NCI-H82 (cell line): ENCODE results near the gene TEDC1.

Experiments
- DNase-seq: peaks from one replicate; lab custom pipeline; 2025; lab: John Stamatoyannopoulos, UW

TEDC1 gene

DNA sequence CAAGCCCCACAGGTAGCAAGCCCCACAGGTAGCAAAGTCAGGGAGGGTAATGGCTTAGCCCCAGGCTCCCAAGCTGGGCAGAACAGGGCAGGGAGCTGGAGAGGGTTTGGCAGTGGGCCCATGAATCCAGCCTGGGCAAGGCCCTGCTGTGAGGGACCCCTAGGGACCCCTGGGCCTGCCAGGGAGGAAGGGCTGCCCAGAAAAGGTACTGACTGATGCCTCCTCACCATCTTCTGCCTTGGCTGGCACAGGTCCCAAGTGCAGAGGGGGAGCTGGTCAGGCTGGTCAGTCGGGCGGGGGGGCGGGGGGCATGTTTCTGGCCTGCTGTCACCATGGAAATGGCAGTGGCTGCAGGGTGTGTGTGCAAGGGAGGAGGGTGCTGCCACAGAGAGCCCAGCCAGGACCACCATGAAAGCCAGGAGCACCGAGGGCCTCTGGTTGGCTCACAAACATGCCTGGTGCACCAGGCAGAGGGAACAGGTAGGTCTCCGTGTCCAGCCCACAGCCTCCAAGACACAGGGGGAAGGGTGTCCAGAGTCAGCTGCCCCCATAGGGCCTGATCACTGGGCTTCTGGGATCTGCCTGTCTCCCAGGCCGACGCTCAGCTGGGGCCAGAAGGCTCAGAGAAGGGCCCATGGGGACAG is 17.9 kb upstream of the TEDC1 start:
- DNase-seq: no peak

DNA sequence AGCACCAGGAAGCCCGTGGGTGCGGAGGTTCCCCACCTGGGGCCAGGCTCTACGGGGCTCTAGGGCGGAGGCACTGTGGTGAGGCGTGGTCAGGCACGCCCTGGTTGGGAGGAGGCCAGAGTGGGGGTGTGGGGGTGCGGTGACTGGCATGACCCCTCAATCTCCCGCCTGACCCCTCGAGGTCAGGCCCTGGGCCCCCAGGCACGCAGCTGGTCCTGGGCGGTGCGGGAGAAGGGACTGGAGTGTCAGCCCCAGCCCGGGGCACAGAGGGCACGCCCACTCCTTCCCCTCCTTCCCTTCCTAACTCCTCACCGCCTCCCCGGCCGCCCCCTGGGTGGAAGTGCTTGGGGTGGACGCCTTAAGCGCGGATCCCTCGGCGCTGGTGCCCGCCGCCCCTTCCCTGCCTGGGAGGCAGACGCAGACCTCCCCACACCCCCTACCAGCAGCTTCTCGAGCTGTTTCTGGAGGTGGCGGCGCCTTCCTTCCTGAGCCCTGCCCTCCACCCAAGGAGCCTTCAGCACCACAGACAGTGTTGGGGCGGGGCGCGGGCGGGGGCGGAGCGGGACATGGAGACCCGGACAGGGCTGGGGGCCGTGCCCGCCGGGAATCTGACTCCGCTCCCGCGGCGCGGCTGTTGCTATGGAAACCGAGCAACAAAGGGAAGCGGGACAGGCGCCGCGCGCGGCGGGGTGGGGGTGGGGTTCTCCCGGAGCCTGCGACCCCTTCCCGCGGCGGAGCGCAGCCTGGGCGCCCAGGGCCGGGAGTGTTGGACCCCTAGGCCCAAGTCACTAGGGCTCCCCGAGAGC is 17.2 kb upstream of the TEDC1 start:
- DNase-seq: peak; percentile 89

DNA sequence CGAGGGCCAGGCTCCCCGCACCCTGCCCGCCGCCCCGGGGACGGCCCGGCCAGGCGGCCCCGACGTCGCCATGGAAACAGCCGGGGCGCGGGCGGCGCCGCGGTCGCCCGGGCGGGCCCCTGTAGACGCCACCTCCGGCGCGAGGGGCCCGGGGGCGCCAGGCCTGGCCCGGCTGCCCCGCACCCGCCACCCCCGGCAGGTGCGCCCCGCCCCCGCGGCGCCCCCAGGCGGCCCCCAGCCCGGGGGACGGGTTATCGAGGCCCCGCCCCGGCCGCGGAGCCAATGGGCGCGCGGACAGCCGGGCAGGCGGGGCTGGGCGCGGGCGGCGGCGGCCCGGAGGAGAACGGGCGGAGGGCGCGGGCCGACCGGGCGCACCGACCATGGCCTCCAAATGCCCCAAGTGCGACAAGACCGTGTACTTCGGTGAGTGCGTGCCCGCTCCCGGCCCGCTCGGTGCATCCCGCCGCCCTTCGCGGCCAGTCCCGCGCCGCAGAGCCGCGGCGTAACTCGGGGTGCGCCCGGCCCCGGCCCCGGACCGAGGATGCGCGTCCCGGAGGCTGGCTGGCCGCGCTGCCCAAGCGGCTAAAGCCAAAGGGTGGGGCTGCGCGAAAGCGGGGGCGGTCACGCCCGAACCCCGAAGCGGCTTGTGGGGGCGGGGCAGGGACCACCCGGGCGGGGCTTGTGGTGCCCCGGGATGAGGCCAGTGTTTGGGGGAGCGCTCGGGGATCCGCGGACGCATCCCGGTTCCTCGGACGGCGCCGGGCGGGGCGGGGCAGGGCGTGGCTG is 16.4 kb upstream of the TEDC1 start, which contains the start of gene CRIP2:
CRIP2 (plus strand) TSS at position 339 of the 786 bp plus-strand sequence; CDS start at position 381, 42 bp downstream.
- DNase-seq: peak; percentile 61

DNA sequence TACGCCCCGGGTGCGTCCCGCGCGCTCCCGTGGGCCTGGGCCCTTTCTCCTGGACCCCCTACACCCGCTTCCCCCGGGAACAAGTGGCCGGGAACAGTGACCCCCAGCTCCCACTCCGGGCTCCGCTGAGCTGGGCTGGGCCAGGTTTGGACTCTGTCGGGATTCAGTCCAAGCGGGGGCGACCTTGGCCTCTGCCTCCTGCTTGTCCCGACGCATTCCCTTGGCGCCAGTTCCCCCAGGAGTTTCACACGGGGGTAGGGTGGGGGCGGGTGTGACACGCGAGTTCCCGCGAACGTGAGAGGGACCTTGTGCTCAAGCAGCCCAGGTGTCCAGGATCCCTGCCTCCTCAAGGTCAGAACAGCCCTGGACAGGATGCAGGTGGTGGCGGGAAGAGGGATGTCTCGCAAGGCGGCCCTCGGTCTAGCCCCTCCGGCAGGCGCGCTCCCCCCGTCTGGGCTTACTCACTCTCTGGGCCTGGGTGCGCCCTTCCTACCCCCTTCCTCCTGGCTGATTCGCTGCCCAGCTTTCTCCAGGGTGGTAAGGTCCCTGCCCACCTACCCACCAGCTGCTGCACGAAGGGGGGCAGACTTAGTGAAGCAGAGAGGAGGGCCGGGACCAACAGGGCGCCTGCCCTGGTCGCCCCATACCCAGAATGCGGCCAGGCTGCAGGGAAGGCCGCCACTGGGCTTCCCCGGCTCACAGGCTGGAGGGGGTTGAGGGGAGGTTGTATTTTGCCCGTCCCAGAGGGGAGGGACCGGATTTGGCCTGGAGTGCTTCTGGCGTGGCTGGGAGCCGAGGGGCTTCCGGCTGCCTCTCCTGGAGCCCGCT is 15.6 kb upstream of the TEDC1 start:
- DNase-seq: peak; percentile 9

DNA sequence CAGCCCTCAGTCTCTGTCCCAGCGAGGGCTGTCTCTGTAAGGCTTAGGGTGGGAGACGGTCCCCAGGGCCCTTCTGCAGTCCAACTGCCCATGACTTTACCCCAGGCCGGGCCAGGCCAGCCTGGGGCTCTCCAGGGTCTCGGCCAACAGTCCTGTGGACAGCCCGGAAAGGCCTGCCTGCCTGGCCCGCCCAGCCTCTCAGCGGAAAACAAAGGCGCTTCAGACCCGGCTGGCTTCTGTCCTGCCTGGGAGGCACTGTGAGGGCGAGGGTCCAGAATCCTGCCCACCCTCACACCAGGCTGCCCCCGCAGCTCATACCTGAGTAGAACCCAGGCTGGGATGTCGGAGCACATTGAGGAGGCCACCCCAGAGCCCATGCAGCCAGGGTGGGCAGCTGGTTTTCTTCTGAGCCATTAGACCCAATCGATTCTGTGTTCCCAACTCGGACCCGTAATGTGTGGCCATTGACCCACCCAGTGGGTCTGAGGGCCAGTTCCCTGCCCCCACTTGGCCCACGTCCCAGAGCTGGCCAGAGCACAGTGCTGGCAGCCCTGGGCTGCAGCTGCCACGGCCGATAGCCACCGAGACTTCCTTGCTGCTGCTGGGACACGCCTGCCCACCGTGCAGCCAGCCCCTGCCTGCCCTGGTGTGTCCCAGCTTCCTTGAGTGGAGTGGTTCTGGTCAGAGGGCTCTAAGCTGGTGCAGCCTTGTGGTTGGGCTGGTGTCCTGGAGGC is 14.8 kb upstream of the TEDC1 start:
- no peak for DNase-seq

DNA sequence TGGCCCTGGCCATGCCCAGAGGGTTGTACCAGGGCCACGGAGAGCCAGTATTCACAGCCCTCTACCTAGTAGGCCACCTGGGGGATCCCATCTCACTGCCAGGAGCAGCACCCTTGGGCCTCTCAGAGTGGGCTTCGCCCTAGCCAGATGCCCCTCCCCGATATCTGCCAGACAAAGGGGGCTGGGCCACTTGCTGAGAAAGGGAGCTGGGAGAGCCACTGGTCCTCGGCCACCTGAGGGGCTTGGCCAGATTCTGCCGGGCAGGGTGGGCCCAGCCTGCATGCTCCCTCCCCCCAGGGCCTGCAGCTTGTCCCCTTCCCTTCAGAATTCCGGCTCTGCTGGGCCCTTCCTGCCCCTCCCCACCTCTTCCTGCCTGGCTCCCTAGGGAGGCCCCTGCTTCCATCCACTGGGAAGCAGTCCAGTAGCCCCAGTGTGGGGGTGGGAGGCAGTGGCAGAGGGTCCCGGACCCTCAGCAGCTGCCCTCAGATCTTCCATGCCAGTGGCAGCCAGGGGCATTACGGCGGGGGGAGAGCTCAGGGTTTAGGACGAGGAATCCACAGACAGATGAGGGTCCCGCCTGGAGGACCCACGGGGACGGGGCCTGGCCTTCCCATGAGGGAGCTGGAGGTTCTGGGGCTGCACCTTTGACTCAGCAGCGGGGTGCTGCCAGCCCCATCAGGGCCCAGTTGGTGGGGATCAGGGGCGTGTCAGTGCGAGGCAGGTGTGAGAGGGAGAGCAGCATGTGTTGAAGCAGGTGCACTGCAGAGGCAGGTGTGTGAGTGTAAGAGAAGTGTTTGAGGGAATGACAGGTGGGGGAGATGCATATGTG is 14.0 kb upstream of the TEDC1 start:
- DNase-seq: no peak

DNA sequence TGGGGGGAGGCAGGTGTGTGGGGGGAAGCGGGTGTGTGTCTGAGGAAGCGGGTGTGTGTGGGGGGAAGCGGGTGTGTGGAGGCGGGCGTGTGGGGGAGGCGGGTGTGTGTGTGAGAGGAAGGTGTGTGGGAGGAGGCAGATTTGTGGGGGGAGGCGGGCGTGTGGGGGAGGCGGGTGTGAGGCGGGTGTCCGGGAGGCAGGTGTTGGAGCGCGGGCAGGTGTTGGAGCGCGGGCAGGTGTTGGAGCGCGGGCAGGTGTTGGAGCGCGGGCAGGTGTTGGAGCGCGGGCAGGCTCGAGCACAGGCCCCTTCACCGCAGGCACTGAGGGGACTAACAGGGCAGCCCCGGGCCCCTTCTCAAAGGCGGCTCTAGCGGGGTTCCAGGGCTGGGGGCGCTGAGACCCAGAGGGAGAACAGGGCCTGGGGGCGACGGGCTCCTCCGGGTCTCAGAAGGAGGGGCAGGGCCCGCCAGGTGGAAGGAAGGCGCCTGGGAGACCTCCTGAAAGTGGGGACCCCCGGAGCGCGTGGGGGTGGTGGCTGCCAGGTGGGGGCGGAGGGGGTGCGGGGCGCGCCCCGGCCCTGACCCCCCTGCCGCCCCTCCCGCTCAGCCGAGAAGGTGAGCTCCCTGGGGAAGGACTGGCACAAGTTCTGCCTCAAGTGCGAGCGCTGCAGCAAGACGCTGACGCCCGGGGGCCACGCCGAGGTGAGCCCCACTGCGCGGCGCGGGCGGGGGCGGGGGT is 13.2 kb upstream of the TEDC1 start:
- no peak for DNase-seq

DNA sequence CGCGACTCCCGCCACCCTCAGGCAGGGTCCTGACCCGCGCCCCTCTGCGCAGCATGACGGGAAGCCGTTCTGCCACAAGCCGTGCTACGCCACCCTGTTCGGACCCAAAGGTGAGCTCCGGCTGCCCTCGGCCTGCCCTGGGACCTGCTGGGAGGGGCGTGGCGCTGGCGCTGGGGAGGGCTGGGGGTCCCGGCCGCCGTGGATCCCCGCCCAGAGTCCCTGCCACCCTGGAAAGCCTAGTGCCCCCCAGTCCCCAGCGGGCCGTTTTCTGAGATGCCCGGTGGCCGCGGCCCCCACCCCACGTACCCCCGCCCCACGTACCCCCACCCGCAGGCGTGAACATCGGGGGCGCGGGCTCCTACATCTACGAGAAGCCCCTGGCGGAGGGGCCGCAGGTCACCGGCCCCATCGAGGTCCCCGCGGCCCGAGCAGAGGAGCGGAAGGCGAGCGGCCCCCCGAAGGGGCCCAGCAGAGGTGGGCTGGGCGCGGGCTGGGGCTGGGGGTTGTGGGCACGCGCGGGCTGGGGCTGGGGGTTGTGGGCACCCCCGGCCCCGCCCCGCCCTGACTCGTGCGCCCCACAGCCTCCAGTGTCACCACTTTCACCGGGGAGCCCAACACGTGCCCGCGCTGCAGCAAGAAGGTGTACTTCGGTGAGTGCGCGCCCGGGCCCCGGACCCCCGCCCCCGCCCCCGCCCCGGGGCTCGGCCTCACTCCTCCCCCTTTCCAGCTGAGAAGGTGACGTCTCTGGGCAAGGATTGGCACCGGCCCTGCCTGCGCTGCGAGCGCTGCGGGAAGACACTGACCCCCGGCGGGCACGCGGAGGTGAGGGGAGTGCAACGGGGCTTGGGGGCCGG is 12.4 kb upstream of the TEDC1 start:
- DNase-seq: peak; percentile 26

DNA sequence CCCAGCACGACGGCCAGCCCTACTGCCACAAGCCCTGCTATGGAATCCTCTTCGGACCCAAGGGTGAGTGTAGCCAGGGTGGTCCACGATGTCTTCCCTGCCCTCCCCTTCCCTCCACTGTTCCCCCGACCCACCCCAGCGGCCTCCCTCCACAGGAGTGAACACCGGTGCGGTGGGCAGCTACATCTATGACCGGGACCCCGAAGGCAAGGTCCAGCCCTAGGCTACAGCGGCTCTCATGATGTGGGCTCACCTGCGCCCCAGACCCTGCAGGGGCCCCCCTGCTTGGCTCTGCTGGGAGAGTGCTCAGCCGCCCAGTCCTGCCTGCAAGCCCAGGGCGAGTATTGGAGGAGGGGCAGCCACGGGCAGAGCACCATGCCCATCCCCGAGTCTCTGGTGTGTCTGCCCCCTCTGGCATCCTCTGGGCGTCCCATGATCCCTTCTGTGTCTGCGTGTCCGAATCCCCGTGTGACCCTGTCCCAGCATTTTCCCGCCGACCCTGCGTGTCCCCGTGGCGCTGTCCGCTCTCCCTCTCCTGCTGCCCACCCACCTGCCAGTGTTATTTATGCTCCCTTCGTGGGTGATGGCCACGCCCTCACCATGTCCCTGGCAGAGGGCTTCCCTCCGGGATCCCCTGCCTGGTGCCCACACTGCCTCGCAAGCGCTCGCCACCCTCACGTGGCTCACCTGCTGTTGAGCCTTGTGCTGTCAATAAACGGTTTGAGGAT is 11.5 kb upstream of the TEDC1 start:
- no peak for DNase-seq

DNA sequence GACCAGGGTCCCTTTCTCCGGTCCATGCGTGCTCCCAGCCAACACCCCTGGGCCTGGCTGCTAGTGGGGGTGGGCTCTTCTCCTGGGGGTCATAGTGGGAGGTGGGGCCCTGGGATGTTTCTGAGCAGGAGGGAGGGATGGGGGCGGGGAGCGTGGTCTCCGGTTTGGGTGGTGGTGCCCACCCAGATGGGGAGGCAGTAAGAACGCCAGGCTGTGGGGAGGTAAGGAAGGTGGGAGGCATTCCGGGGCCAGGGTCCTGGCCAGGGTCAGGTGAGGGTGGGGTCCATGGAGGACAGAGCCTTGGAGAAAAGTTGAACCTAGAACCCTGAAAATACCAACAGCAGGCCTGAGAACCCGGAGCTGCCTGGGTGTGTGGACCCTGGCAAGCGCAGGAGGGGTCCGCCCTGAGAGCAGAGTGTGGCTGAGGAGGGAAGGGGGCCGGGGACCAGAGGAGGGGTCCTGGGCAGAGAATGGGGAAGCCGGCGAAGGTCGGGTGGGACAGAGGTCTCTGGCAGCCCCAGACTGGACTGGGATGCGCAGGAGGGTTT is 10.8 kb upstream of the TEDC1 start:
- DNase-seq: no peak

DNA sequence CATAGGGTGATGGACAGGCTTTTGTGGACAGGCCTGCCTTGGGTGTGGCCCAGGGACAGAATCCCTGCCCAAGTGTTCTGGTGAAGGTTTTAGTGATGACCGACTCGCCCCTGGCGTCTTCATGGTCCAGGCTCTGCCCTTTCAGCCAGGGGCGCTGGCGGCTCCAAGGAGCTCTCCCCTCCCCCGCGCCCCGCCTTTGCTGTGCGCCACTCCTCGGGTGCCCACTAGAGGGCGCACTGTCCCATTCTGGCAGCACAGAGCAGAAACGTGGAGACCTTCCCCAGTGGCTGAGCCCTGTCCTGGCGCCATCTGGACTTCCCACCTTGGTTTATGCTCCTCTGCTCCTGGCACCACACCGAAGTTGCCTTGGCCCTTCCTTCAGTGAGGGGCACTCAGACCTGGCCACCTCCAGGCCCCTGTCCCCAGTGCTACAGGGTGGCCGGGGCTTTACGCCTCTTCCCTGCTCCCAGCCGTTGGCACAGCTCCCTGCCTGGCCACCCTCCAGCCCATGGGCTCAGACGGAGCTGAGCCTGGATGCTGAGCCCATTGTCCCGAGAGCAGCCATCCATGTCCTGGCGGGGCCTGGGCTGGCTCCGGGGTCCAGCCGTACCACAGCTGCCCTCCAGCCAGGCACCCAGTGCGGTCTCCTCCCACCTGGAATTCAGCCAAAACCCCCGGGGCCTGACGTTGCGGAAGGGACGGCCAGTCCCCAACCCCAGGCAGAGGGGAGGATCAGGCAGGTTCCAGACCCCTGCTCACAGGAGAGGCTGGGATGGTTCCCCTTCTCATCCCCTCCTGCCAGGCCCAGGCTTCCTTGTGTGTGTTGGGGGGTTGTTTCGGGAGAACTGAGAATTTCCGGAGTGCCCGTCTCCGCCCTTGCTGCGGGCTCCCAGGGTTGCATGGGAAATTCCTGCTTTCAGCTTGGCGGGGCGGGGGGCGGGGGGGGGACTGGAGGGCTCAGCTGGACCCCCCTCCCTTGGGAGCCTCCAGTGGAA is 9.9 kb upstream of the TEDC1 start:
- DNase-seq: peak; percentile 86

DNA sequence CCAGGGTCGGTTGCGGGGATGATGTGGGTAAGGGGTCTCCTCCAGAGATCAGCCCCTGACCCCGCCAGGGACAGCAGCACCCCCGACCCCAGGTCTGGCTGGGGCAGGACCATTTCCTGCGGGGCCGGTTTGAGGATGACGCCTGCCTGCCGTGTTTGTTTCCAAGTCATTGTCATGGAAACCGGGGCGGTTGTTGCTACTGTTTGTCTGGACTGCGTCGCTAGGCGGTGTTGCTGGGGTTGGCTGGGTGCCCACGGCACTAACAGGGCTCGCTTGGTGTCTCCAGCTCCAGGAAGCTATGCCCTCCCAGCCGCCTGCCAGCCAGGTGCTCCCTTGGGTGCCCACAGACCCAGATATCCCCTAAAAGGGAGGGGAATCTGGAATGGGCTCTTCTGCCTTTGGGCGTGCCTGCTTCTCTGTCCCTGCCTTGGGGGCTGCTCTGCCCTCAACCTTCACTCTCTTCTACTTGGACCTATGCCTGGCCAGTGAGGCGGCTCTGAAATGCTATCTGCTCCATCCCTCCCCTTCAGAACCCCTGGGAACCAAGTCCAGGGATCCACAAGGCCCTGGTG is 9.1 kb upstream of the TEDC1 start:
- DNase-seq: peak; percentile 51

DNA sequence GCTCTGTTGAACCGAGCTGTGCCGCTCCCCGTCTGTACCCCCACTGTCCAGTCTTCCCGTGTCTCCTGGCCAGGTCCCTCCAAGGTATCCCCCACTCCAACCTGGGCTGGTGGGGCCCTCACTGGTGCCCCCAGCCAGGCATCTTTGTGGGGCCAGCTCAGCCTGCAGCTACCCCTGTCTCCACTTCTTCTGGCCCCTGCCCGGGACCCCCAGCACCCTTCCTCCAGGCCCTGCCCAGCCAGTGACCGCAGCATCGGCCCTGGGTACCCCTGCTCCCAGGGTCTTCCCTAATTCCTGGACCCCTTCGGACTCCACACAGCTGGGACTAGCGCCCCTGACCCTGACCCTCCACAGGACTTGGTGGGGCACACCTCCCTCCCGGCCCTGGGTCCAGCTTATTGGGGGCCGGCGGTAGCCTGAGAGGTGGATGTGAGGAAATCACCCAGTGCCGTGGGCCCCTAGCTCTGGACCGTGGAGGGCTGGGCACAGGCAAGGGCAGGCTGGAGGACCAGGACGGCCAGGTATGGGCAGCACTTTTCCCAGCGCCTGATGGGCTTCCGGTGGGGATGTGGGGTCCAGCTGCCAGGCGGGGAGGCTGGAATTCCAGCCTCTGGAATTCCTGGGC is 8.4 kb upstream of the TEDC1 start:
- no peak for DNase-seq

DNA sequence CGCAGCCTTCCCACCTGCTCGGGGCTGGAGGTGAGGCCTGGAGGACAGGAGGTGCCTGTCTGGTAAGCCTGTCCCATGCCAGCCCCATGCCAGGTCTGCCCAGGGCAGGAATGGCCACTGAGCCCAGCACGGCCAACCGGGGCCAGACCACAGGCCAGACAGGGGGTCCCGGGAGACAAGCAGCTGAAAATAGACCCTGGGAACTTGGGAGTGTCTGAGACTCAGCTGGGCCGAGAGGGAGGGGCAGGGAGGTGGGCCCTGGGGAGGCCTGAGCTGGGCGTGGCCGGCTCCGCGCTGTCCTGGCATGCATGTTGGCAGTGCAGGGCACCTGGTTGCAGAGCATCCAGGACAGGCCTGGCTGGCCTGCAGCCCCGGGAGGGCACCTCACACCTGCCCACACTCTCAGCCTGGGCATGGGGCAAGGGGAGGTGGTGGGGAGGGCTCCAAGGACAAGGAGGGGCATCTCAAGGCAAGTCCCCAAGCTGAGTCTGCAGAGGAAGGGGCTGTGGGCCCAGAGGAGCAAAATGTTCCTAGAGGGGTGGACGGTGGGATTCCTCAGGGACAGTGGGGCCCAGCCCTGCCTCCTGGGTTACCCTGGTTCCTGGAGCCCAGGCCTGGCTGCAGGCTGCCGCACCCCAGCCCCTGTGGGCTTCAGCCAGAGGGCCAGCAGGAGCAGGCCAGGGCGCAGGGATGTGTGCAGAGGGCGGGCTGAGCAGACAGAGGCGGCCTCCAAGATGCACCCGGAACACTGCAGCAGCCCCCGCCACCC is 7.6 kb upstream of the TEDC1 start:
- no peak for DNase-seq
